DOHH2 (cell line): ENCODE measurements around the gene NCAM1.

Source experiments
- H3F3A ChIP-seq: fragments of 200-600 bp; sonication (generic), shearing (Covaris generic); 2 replicates; pipeline ENCODE4 v1.6.0; 2016; ENCODE audit warnings: antibody characterized with exemption, mild to moderate bottlenecking; ENCODE audit not compliant: control insufficient read depth, insufficient read depth
- H3K27ac ChIP-seq: fragments of 200-600 bp; sonication (generic); 2 replicates; pipeline ENCODE4 v1.5.1; 2014; ENCODE audit warnings: low read depth, mild to moderate bottlenecking, low read length, moderate library complexity
- H3K27me3 ChIP-seq: fragments of 200-600 bp; sonication (generic); 2 replicates; pipeline ENCODE4 v1.6.1; 2014; ENCODE audit warnings: mild to moderate bottlenecking, low read length, mixed read lengths; ENCODE audit not compliant: control insufficient read depth
- H3K36me3 ChIP-seq: fragments of 200-600 bp; sonication (generic); 2 replicates; pipeline ENCODE4 v1.6.1; 2014; ENCODE audit warnings: mild to moderate bottlenecking, low read length, moderate library complexity, mixed read lengths; ENCODE audit not compliant: control insufficient read depth
- H3K4me1 ChIP-seq: fragments of 200-600 bp; sonication (generic); 2 replicates; pipeline ENCODE4 v1.6.1; 2014; ENCODE audit warnings: mild to moderate bottlenecking, low read length, mixed read lengths; ENCODE audit not compliant: control insufficient read depth
- H3K4me2 ChIP-seq: fragments of 200-600 bp; sonication (generic); 2 replicates; pipeline ENCODE4 v1.6.0; 2014; ENCODE audit warnings: mild to moderate bottlenecking, low read length, moderate library complexity
- H3K4me3 ChIP-seq: fragments of 200-600 bp; sonication (generic); 2 replicates; pipeline ENCODE4 v1.5.1; 2014; ENCODE audit warnings: mild to moderate bottlenecking, low read length, mixed read lengths
- H3K79me2 ChIP-seq: fragments of 200-600 bp; sonication (generic); 2 replicates; pipeline ENCODE4 v1.6.1; 2014; ENCODE audit warnings: mild to moderate bottlenecking, low read length, mixed read lengths; ENCODE audit not compliant: control insufficient read depth
- H3K9me2 ChIP-seq: fragments of 200-600 bp; sonication (generic); replicated peaks from 2 replicates; pipeline ENCODE4 v1.6.1; 2014; ENCODE audit warnings: mild to moderate bottlenecking, low read length, mixed read lengths; ENCODE audit not compliant: control insufficient read depth
- H3K9me3 ChIP-seq: fragments of 200-600 bp; sonication (generic); 2 replicates; pipeline ENCODE4 v1.6.1; 2014; ENCODE audit warnings: antibody characterized with exemption, low read length, mixed read lengths; ENCODE audit not compliant: control insufficient read depth, insufficient read depth
- H4K20me1 ChIP-seq: fragments of 200-600 bp; sonication (generic); 2 replicates; pipeline ENCODE4 v1.6.0; 2014; ENCODE audit warnings: low read depth, mild to moderate bottlenecking, antibody characterized with exemption, low read length, moderate library complexity; ENCODE audit not compliant: control insufficient read depth, insufficient read depth
- EZH2phosphoT487 ChIP-seq: fragments of 200-600 bp; sonication (generic); IDR thresholded peaks from 2 replicates; pipeline ENCODE4 v1.6.1; 2017; ENCODE audit warnings: borderline replicate concordance, mild to moderate bottlenecking, antibody characterized with exemption, low read length, moderate library complexity, mixed read lengths
- TF ChIP-seq, protein P1 (sequence below): fragments of 200-600 bp; sonication (generic); IDR thresholded peaks from one replicate; pipeline ENCODE4 v1.5.1; 2014; ENCODE audit warnings: antibody characterized with exemption, mild to moderate bottlenecking, low read depth, low read length; ENCODE audit not compliant: poor library complexity, severe bottlenecking

NCAM1 gene

GRCh38 chr11:113090716-113091480 lies 129.7 kb downstream of the NCAM1 start:
- Histone ChIP-seq H3K4me3 (no peak overlapping the region), H3K9me2 (no peaks in the 10 kb centered on the region), H3K4me1 (no peaks in the 10 kb centered on the region), H3F3A (no peaks in the 10 kb centered on the region), H3K27ac (no peak overlapping the region), H4K20me1 (no peaks in the 10 kb centered on the region), H3K27me3 (no peaks in the 10 kb centered on the region), H3K79me2 (no peaks in the 10 kb centered on the region), H3K4me2 (no peak overlapping the region), H3K36me3 (no peaks in the 10 kb centered on the region), H3K9me3 (no peaks in the 10 kb centered on the region)
- TF ChIP-seq, protein P1, sequence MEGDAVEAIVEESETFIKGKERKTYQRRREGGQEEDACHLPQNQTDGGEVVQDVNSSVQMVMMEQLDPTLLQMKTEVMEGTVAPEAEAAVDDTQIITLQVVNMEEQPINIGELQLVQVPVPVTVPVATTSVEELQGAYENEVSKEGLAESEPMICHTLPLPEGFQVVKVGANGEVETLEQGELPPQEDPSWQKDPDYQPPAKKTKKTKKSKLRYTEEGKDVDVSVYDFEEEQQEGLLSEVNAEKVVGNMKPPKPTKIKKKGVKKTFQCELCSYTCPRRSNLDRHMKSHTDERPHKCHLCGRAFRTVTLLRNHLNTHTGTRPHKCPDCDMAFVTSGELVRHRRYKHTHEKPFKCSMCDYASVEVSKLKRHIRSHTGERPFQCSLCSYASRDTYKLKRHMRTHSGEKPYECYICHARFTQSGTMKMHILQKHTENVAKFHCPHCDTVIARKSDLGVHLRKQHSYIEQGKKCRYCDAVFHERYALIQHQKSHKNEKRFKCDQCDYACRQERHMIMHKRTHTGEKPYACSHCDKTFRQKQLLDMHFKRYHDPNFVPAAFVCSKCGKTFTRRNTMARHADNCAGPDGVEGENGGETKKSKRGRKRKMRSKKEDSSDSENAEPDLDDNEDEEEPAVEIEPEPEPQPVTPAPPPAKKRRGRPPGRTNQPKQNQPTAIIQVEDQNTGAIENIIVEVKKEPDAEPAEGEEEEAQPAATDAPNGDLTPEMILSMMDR = no peak
- no peak for TF ChIP-seq EZH2phosphoT487

DNA sequence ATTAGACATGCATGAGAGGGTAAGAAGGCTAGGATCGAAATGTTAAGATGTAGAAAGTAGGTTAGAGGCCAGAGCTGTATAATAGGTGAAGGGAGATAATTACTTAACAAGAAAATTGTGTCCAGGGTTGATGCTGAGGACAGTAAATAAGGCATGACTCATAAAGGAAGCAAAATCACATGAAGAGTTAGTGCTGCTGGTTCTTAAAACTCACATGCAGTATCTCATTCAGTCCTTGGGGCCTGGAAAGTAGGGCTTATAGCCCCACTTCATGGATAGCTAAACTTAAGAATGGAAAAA lies 130.2 kb downstream of the NCAM1 start:
- Histone ChIP-seq H3K4me1 (no peaks in the 10 kb centered on the region), H3K79me2 (no peaks in the 10 kb centered on the region), H3K27me3 (no peaks in the 10 kb centered on the region), H3K4me2 (no peak overlapping the region), H3K27ac (no peak overlapping the region), H3K36me3 (no peaks in the 10 kb centered on the region), H3F3A (no peaks in the 10 kb centered on the region), H4K20me1 (no peaks in the 10 kb centered on the region), H3K9me3 (no peaks in the 10 kb centered on the region), H3K4me3 (no peak overlapping the region), H3K9me2 (no peaks in the 10 kb centered on the region)
- no peak for TF ChIP-seq EZH2phosphoT487
- TF ChIP-seq, protein P1 = no peak

DNA sequence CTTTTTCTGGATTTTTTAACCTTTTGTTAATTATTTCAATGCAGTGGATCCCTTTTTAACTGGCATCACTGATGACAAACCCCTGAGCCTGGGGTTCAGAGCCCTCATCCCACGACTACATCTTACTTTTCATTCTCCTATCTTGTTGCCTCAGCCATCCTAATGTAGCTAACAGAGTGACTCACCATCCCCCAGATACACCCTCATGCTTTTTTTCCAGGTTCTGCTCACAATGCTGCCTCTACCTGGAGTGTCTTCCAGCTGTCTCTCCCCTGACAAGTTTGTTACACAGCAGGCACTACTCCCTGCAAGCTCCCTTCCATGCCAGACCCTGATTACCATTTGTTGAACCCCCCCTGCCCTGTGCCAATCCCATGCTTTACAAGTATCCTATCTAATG lies 135.4 kb downstream of the NCAM1 start:
- H3K79me2 ChIP-seq = no peaks in the 10 kb centered on the region
- H3K36me3 ChIP-seq = no peaks in the 10 kb centered on the region
- H3K4me1 ChIP-seq = no peaks in the 10 kb centered on the region
- no peak for TF ChIP-seq EZH2phosphoT487
- TF ChIP-seq, protein P1 = no peak
- no peaks in the 10 kb centered on the region for H3F3A ChIP-seq
- H4K20me1 ChIP-seq = no peaks in the 10 kb centered on the region
- H3K27me3 ChIP-seq = no peaks in the 10 kb centered on the region
- H3K9me3 ChIP-seq = no peaks in the 10 kb centered on the region
- no peak overlapping the region for H3K4me2 ChIP-seq
- no peaks in the 10 kb centered on the region for H3K9me2 ChIP-seq
- H3K4me3 ChIP-seq = no peak overlapping the region
- H3K27ac ChIP-seq = no peak overlapping the region
